ENCODE measurements around the gene TYW1B. TPM values are rescaled to one million over a fixed set of nuclear protein-coding genes. Genes with fewer than 3 reads are reported as not detected.
"Not testable (repeated sequence)": the region's sequence is repeated elsewhere in the genome, so short reads cannot be mapped to it uniquely, and the experiment has no call there.

The TYW1B gene
- total and polyA plus RNA-seq, 3 experiments from 2014 or later: 1.5 to 5.1 (median 4.7) TPM

DNA sequence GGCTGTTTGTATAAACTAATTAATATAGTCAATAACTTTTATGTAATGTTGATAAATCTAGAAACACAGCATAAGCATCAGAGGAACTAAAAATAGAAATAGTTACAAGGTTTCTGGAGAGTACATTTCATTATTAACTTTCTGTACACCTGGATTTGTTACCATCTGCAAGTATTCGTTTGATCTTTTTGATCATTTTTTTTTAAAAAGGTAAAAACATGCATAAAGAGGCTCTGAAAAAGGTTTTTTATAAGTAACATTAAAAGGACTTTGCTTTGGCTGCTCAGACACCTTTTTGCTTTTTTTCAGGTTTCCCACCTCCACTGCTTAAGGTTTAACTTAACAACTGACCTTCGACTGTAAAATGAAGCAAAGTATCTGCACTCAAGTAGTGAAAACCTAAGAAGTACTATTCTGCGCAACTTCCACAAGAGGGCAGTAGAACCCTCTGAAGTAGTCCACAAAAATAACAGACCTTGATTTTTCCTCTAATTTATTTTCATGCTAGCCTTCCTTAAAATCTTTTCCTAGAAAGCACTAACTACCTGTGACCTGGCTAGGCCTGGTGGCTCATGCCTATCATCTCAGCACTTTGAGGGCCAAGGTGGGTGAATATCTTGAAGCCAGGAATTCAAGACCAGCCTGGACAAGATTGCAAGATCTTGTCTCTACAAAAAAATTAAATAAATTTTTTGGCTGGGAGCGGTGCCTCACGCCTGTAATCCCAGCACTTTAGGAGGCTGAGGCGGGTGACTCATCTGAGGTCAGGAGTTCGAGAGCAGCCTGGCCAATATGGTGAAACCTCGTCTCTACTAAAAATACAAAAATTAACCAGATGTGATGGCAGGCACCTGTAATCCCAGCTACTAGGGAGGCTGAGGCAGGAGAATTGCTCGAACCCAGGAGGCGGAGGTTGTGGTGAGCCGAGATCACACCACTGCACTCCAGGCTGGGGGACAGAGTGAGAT lies 4.0 kb downstream of the TYW1B start:
- not testable (repeated sequence) for H3K36me3 Mint-ChIP-seq, H3K27ac Mint-ChIP-seq, H3K9me3 Mint-ChIP-seq

GRCh38 chr7:72822497-72822896 lies 5.5 kb downstream of the TYW1B start:
- H3K27me3 ChIP-seq (ENCODE audit: insufficient read depth, low read length, poor library complexity, severe bottlenecking); H3K27ac ChIP-seq (ENCODE audit: low read depth, low read length); H3K36me3 Mint-ChIP-seq; CTCF ChIA-PET; H3K9me3 Mint-ChIP-seq; H3K27ac Mint-ChIP-seq; H3K9me3 ChIP-seq (ENCODE audit: low read length); H3K27me3 Mint-ChIP-seq; H3K36me3 ChIP-seq (ENCODE audit: insufficient read depth, low read length); H3K4me1 ChIP-seq (ENCODE audit: insufficient read depth, low read length); DNase-seq; H3K4me3 Mint-ChIP-seq; H3K4me3 ChIP-seq (ENCODE audit: low read length): not testable (repeated sequence)
- peaks cover 15 to 26% (median 19%) of the 10 kb centered on the region in 3 donors for H3K4me1 Mint-ChIP-seq
- POLR2A ChIA-PET: interaction anchor here (0.7 kb wide), 1 partner anchor 1064 kb away, joined by 4 read pairs; no protein-coding TSS in a partner anchor

More for the DNA sequence above, 4.0 kb downstream of the TYW1B start:
- peaks cover 12 to 26% (median 20%) of the 10 kb centered on the region in 3 donors for H3K4me1 Mint-ChIP-seq
- not testable (repeated sequence) for H3K9me3 ChIP-seq (ENCODE audit: low read length); H3K36me3 ChIP-seq (ENCODE audit: insufficient read depth, low read length); H3K27me3 ChIP-seq (ENCODE audit: insufficient read depth, low read length, poor library complexity, severe bottlenecking); H3K4me1 ChIP-seq (ENCODE audit: insufficient read depth, low read length); H3K27ac ChIP-seq (ENCODE audit: low read depth, low read length); H3K4me3 ChIP-seq (ENCODE audit: low read length); H3K27me3 Mint-ChIP-seq; H3K4me3 Mint-ChIP-seq
- POLR2A ChIA-PET: interaction anchor here (0.7 kb wide), 1 partner anchor 19 kb away, joined by 13 read pairs; no protein-coding TSS in a partner anchor
- CTCF ChIA-PET: interaction anchor here (1.4 kb wide), 1 partner anchor 91 kb away, joined by 4 read pairs; no protein-coding TSS in a partner anchor
- DNase-seq: peak in 2 of 5 donors; percentile 32 to 37

- H3K4me1 Mint-ChIP-seq: peaks cover 9 to 13% (median 9%) of the 10 kb centered on the region in 3 donors
- H3K4me1 ChIP-seq (ENCODE audit: insufficient read depth, low read length); H3K9me3 ChIP-seq (ENCODE audit: low read length); H3K27ac ChIP-seq (ENCODE audit: low read depth, low read length); CTCF ChIA-PET; H3K27me3 ChIP-seq (ENCODE audit: insufficient read depth, low read length, poor library complexity, severe bottlenecking); H3K27me3 Mint-ChIP-seq; H3K9me3 Mint-ChIP-seq; H3K4me3 ChIP-seq (ENCODE audit: low read length); H3K36me3 ChIP-seq (ENCODE audit: insufficient read depth, low read length); DNase-seq; POLR2A ChIA-PET: not testable (repeated sequence)
- H3K4me3 Mint-ChIP-seq: peak overlapping the region in 1 of 7 donors; percentile 32
- peak overlapping the region in 4 of 8 donors; percentile 35 to 91 (median 60) for H3K27ac Mint-ChIP-seq
- H3K36me3 Mint-ChIP-seq: peaks cover 8 to 25% (median 12%) of the 10 kb centered on the region in 3 donors
Observed at GRCh38 chr7:72818663-72819361, 9.2 kb downstream of the TYW1B start.

- H3K4me3 Mint-ChIP-seq; H3K9me3 Mint-ChIP-seq; H3K4me1 ChIP-seq (ENCODE audit: insufficient read depth, low read length); H3K27me3 Mint-ChIP-seq; H3K27me3 ChIP-seq (ENCODE audit: insufficient read depth, low read length, poor library complexity, severe bottlenecking); H3K9me3 ChIP-seq (ENCODE audit: low read length); DNase-seq; POLR2A ChIA-PET; H3K36me3 ChIP-seq (ENCODE audit: insufficient read depth, low read length); CTCF ChIA-PET; H3K27ac ChIP-seq (ENCODE audit: low read depth, low read length); H3K4me3 ChIP-seq (ENCODE audit: low read length): not testable (repeated sequence)
- H3K4me1 Mint-ChIP-seq: peaks cover 9 to 13% (median 9%) of the 10 kb centered on the region in 3 donors
- H3K27ac Mint-ChIP-seq: peak overlapping the region in 1 of 8 donors; percentile 93
- peaks cover 8 to 33% (median 12%) of the 10 kb centered on the region in 3 donors for H3K36me3 Mint-ChIP-seq
Observed at GRCh38 chr7:72817661-72818060, 10.3 kb downstream of the TYW1B start.

DNA sequence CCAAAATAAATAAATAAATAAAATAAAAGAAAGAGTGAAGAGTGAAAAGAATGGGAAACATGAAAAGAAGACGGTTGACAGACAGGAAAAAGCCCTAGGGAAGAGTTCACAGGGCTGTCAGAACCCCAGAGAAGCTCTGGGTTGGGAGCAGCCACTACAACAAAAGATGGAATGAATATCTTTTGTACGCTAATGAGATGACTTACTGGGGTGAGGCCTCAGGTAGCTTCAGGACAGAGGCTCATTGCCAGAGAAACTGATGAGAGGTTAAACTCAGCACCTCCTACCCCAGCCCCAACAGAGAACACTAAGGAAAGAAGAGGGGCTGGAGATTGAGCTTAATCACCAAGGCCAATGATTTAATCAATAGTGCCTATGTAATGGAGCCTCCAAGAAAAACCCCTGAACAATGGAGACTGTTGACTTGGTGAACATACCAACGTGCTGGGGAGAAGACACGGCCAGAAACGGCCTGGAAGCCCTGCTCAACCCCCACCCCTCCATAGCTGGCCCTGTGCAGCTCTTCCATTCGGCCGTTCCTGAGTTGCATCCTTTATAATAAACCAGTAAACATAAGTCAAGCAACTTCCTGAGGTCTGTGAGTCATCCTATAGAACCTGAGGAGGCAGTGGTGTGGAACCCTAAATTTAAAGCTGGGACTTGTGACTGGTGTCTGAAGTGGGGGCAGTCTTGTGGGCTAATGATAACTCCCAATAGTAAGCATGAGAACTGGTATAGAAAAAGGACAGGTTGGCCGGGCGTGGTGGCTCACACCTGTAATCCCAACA lies 11.4 kb downstream of the TYW1B start:
- POLR2A ChIA-PET: not testable (repeated sequence)

GRCh38 chr7:72810437-72810836 lies 17.6 kb downstream of the TYW1B start:
- H3K27me3 ChIP-seq (ENCODE audit: insufficient read depth, low read length, poor library complexity, severe bottlenecking); H3K4me1 Mint-ChIP-seq; H3K4me3 Mint-ChIP-seq; H3K9me3 Mint-ChIP-seq; H3K36me3 ChIP-seq (ENCODE audit: insufficient read depth, low read length); H3K4me3 ChIP-seq (ENCODE audit: low read length); CTCF ChIA-PET; H3K9me3 ChIP-seq (ENCODE audit: low read length); POLR2A ChIA-PET; H3K27me3 Mint-ChIP-seq; H3K27ac Mint-ChIP-seq; H3K27ac ChIP-seq (ENCODE audit: low read depth, low read length); H3K4me1 ChIP-seq (ENCODE audit: insufficient read depth, low read length); DNase-seq: not testable (repeated sequence)
- peaks cover 7 to 60% (median 13%) of the 10 kb centered on the region in 3 donors for H3K36me3 Mint-ChIP-seq

More for the DNA sequence above, 11.4 kb downstream of the TYW1B start:
- DNase-seq; H3K4me3 ChIP-seq (ENCODE audit: low read length); CTCF ChIA-PET; H3K27me3 Mint-ChIP-seq; H3K27me3 ChIP-seq (ENCODE audit: insufficient read depth, low read length, poor library complexity, severe bottlenecking); H3K4me1 ChIP-seq (ENCODE audit: insufficient read depth, low read length); H3K4me3 Mint-ChIP-seq; H3K9me3 Mint-ChIP-seq; H3K9me3 ChIP-seq (ENCODE audit: low read length); H3K27ac ChIP-seq (ENCODE audit: low read depth, low read length); H3K36me3 ChIP-seq (ENCODE audit: insufficient read depth, low read length): not testable (repeated sequence)
- Mint-ChIP-seq H3K27ac (peak overlapping the region in 1 of 8 donors; percentile 64), H3K4me1 (peaks cover 9 to 10% (median 9%) of the 10 kb centered on the region in 3 donors), H3K36me3 (peaks cover 8 to 39% (median 14%) of the 10 kb centered on the region in 3 donors)

DNA sequence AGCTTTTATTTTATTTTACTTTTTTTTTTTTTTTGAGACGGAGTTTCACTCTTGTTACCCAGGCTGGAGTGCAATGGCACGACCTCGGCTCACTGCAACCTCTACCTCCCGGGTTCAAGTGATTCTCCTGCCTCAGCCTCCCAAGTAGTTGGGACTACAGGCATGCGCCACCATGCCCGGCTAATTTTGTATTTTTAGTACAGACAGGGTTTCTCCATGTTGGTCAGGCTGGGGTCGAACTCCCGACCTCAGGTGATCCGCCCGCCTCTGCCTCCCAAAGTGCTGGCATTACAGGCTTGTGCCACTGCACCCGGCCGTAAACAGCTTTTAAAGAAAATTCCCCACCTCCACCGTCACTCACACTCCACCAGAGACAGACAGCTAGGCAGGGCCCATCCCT lies 19.5 kb downstream of the TYW1B start:
- H3K4me1 Mint-ChIP-seq; CTCF ChIA-PET; H3K4me3 ChIP-seq (ENCODE audit: low read length); H3K4me3 Mint-ChIP-seq; POLR2A ChIA-PET; H3K27me3 Mint-ChIP-seq; H3K27ac Mint-ChIP-seq; H3K27ac ChIP-seq (ENCODE audit: low read depth, low read length); H3K36me3 ChIP-seq (ENCODE audit: insufficient read depth, low read length); H3K4me1 ChIP-seq (ENCODE audit: insufficient read depth, low read length); H3K27me3 ChIP-seq (ENCODE audit: insufficient read depth, low read length, poor library complexity, severe bottlenecking); DNase-seq; H3K9me3 Mint-ChIP-seq; H3K9me3 ChIP-seq (ENCODE audit: low read length): not testable (repeated sequence)
- H3K36me3 Mint-ChIP-seq: peaks cover 8 to 63% (median 14%) of the 10 kb centered on the region in 3 donors
